Suprapubic skin (tissue), 3 donors: ENCODE measurements around the gene RAPGEF4.

Source experiments
- CTCF ChIP-seq, 2 donors: fragments of 200-600 bp in 1 of 2; fragments of 450-650 bp in 1 of 2; sonication (generic) in 1 of 2; IDR thresholded peaks; one replicate each; pipeline ENCODE4 v1.5.1; 2016 to 2019; ENCODE audit warnings: antibody characterized with exemption in 2 of 2, mild to moderate bottlenecking in 1 of 2, moderate library complexity in 1 of 2
- POLR2A ChIP-seq, 2 donors: fragments of 450-650 bp; IDR thresholded peaks; one replicate each; pipeline ENCODE4 v1.6.1; 2017; ENCODE audit warnings: antibody characterized with exemption in 2 of 2, mild to moderate bottlenecking in 2 of 2, moderate library complexity in 2 of 2

GRCh38 chr2:173028141-173028540 lies 292.5 kb downstream of the RAPGEF4 start:
- TF ChIP-seq CTCF (IDR thresholded peaks at IDR 0.05): no peak
- TF ChIP-seq POLR2A (IDR thresholded peaks at IDR 0.05): no peak
